CD4-positive, alpha-beta T cell treated with Interleukin-4 for 1 hour (primary cell): ENCODE data around the gene AK5.
"Not testable (repeated sequence)": the region's sequence is repeated elsewhere in the genome, so short reads cannot be mapped to it uniquely, and the experiment has no call there.

Experiments used
- DNase-seq, 2 donors: peaks; one replicate each; pipeline ENCODE4 v3.0.0-alpha.2; 2020 to 2022

The AK5 gene

DNA sequence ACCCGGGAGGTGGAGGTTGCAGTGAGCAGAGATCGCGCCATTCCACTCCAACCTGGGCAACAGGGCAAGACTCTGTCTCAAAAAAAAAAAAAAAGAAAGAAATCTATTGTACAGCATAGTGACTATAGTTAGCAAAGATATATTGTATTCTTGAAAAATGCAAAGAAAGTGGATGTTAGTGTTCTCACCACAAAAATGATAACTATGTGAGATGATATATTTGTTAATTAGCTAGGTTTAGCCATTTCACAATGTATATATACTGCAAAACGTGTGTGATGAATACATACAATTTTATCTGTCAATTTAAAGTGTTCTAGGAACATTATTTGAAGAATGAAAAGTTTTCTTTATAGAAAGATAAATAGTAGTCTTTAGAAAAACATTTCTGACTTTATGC is 179.9 kb downstream of the AK5 start:
- no peak for DNase-seq

DNA sequence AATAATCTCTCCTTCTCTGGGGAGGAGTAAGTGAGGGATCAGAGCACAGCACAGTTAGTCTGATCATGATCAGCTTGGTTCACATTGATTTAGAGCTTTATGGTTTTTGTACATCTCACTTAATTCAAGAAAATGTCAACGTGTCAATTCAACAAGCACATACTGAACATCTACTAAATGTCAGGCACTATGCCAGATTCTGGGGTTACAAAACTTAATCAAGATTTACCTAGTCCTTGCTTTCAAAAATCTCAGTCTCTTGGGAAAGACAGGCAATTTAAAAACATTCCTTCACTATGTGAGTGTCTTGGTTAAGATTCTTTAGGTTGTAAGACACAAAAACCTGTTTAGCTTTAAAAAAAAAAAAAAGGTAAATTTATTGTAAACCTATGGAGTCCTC is 181.4 kb downstream of the AK5 start:
- no peak for DNase-seq

DNA sequence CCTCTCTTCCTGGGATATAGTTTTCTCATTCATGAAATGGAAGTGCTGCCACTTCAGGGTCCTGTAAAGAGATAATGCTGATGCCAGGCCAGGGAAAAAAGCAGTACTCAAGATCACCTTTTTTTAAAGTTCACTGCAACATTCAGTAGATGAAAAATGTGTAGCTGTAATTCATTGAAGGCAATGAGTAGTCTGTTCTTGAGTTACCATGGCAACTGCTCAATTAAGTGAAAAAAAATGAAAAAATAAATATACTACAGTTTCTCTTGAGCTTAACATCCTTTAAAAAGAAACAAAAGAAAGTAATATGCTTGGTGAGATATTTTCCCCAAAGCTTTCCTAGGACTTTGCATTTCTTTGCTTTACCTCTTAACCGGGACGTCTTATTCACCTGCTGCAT is 183.3 kb downstream of the AK5 start:
- no peak for DNase-seq

DNA sequence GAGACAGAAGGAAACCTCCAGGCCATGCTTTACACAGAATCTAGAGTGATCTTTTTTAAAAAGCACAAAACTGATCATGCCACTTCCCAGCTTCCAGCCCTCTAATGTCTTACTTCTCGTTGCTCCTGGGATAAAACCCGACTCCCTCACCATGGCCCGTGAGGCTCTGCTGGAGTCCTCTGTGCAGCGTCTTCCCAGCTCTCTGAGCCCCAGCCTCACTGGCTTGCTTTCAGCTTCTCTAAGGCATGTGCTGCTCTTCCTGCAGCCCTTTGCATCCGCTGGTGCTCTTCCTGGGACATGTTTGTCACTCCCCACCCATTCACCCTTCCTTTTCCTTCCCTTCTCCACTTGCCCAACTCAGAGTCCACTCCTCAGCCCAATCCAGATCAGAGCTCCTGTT is 184.1 kb downstream of the AK5 start:
- no peak for DNase-seq

DNA sequence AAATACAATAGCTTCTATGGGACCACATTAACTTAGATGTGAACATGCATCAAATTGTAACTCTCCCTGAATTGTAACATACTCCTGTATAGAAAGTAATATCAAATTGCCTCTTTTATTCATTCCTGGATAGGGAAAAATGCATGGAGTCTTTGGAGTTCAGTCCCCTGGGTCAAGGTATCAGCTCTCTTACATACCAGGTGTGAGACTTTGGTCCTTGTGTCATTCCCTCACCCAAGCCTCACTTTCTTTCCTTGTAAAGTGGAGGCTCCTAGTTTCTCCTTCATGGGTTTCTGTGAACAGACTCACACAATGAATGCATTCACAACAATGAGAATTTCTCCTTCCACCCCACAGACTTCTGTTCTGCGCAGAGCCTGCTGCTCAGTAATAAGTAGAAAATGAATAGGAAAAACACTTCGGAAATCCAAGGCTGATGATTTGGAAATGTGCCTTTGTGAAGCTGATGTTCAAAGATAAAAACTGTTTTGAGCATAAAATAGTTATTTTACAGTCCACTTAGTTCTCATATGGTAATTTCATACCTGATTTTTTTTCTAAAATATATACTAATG is 185.3 kb downstream of the AK5 start:
- no peak for DNase-seq

DNA sequence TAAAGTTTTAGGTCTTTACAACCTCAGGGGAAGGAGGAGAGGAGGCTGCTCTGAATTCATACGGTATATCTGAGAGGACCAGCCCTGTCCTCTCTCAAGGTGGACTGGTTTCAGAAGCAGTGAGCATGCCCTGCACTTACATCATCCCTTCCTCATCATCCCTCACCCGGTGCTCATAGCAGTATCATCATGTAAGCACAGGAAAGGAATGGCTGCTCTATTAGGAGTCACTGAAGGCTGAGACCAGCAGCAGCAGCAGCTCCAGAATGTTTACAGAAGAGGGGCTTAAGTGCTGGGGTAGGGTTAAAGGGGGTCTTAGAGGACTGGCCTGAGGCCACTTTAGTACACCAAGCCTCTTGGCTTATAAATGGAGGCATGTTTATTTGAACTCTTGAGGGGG is 185.9 kb downstream of the AK5 start:
- no peak for DNase-seq

DNA sequence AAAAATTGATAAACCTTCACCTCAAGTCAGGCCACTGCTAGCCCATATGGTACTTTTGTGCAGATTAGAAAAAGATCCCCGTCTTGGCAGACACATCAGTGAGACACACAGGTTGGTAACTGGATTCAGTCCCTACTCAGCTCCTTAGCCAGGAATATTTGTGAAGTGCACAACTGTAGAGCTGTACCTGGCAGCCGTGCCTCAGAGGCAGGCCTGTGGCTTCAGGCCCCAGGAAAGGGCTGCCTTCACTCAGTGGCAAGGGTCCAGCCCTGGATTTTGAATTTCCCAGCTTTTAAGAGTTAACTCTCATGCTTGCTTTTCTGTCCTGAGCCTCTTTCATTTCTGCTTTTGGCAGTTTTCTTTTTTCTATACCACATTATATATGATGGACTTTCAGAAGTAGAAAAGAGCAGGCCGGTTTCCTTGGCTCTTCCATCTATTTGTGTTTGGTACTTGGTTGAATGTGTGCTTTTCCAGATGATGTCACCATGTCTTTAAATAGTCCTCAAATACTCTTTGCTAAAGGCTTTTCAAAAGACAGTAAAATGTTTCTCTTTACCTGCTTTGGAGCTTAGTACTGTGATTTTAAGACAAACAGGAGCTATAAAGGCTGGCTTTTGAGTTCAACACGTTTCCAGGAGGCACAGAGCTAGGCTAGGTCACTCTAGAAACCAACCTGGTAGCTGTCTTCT is 186.6 kb downstream of the AK5 start:
- DNase-seq: no peak

DNA sequence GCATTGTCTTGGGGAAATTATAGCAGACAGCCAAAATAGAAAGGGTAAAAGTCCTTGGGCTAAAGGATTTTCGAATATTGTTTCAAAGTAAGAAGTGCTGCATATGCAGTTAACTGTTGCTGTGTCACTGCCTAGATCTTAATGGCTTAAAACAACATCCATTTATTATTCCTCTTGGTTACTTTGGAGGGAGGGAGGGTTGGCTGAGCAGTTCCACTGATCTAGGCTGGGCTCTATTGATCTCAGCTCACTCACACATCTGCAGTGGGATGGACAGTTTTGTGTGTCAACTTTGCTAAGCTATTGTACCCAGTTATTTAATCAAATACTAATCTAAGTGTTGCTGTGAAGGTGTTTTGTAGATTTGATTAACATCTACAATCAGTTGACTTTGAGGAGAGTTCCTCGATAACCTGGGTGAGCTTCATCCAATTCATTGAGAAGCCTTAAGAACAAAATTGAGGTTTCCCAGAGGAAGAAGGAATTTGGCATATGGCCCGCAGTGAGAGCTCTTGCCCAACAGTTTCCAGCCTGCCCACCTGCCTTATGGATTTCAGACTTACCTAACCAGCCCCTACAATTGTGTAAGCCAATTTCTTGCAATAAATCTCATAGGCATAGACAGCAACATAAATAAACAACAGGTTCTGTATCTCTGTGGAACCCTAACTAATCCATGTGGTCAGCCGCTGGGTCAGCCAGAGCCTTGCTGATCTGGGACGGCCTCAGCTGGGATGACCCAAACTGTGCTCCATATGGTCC is 187.3 kb downstream of the AK5 start:
- DNase-seq: no peak

DNA sequence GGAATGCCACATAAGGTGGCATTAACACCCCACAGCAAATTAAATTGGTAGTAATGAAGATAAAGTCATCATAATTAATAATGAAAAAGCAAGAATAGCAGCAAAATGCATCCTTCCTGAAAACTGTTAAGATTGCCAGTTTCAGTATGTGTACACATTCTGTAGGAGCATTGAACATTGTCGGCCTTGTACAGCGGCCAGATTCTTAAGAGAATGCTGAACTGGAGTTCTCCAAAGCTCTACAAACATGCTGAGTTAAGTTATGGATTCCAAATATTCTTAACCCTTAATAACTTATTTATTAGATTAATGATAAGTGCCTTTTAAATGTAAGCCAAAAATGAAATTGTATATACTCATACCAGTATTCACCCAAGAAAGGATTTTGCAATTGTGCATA is 189.9 kb downstream of the AK5 start:
- DNase-seq: no peak

DNA sequence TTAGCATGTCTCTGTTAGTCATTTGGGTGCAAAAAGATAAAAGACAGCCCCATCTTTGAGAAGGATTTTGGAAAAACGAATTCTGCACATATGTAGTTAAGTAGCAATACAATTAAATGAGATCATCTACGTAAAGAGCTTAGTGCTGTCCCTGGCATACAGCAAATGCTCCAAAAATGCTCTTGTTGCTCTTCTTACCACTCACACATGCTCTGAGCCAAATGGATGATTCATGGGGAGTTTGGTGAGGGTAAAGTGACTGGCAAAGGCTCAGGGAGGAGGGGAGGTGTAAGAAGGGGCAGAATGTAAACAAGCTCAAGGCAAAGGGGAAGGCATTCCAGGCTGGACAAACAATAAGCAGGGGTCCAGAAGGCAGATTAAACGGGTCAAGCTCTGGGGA is 191.9 kb downstream of the AK5 start:
- DNase-seq: no peak

DNA sequence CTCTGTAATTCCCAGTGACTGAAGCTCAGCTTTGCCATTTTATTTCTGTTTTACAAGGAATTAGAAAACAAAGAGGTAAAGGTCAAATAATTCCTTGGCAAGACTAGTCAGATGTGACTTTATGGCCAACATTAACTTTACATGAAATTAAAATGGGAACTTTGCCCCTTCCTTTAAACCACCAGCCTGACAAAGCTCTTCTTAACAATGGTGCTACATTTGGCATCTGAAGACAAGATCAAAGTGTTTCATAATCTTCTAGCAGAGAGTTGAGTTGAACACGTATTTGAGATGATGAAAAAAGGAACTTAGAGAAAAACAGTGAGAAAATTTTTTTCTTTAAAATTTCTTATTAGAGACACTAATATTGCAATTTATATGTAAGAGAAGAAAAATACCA is 193.8 kb downstream of the AK5 start:
- DNase-seq: no peak

DNA sequence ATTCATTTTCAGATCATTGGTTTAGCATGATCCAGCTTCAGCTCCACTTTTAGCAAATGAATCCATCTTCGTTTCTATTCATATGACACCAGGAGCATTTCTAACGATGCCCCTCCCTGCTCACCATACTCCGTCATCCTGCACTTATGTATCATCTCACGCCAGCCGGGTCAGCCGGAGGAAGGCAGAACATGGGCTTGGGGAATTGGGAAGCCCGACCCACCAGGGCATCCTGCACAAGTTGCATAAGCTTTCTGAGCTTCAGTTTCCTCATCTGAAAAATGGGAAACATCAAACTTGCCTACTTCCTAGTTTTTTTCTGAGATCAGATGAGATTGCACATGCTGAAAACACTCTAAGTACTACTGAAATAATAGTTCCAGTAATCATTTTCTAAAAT is 194.7 kb downstream of the AK5 start:
- DNase-seq: peak in 1 of 2 donors; percentile 47

DNA sequence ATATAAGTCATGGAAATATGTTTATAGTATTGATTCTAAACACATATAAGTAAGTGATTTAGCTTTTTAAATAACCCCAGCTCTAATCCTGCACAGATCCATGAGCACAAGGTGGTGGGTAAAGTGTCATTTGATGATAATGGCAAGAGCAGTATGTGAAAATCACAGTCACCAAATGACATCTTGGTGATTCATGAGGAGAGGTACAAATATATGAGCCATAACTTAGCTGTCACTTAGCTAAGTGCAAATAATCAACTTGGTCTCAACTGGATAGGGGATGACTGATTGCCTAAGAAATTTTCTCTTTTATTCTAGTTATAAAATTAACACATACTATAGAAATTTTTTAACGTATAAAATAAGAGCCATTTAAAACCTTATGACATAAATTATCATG is 202.5 kb downstream of the AK5 start:
- DNase-seq: no peak

DNA sequence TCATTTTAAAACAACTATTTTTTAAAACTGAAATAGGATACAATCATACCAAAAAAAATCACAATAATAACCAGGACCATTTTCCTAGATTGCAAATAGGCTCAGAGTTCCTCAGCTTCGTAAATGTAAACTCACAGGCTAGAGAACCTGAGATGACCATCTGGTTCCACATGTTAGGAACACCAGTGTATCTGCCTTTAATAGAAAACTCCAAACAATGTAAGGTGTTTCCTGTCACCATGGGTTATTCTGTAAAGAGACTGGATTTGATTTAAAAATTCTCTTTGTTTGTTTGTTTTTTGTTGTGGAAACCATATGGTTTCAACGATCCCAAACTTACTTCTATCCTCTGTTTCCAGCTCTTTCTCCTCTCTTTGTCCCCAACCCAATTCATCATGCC is 203.1 kb downstream of the AK5 start:
- no peak for DNase-seq

DNA sequence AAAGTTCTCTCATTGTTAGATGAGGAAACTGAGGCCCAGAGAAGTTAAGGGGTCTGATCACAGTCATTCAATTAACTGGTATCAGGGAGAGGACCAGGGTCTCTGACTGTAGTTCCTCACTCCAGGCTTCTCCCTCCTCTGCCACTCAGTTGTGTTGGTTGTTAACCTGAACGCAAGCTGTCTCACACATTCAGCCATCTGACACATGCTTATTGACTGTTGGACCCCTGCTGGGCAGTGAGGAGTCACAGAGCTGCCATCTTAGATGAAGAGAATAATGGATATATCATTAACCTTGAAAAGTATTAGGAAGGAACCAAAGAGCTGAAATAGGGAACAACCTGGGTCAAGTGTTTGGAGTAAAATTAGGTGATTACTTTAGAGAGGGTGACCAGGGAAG is 205.8 kb downstream of the AK5 start:
- no peak for DNase-seq

DNA sequence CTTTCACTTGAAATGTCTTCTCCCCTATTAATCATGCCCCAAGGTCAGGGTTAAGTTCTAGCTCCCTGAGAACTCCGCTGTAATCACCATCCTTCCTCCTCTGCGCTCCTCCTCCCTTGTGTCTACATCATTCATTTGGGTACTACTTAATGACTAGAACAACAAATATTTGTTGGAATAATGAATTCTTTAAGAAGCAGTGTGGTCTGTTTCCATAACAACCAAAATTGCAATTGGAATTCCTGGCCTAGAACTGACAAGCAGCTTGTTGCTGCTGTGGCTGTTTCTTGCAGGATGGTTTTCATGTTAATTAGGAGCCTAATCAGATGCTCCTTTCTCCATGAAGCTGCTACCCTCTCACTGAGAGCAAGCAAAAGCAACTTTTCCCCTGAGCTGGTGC is 208.1 kb downstream of the AK5 start:
- no peak for DNase-seq

DNA sequence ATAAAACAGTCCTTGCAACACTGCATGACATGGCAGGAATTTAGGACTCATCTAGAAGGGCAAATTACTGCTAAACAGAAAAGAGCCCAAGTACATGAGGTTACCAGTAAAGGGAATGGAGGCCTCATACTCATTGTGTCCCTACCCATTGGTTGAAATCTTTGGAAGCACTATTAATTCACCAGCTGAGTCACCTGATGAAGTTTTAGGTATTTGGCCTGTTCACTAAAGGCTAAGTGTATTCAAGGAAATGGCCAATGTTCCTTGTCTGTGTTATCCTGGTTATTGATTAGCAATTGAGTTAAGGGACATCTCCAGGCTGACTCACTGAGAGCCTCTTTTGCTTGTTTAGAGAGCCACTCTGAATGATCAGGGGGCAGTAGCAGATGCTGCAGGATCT is 212.2 kb downstream of the AK5 start:
- no peak for DNase-seq

DNA sequence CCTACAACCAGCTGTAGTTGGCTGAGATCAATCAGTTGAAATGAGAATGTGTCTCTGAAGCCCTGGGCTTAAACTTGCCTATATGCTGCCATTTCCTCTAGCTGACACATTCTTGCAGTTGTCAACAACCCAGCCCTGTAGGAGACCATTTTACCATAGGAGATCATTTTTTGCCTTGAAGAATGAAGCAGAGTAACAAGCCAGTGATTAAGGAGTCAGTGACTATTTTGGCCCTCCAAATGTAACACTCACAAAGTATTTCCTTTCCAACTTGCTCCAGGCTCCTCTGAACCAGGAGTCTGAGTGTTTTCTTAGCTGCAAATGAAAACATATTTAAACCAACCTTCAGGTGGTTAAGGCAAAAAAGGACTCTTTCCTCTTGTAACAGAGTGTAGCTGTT is 217.1 kb downstream of the AK5 start:
- no peak for DNase-seq

DNA sequence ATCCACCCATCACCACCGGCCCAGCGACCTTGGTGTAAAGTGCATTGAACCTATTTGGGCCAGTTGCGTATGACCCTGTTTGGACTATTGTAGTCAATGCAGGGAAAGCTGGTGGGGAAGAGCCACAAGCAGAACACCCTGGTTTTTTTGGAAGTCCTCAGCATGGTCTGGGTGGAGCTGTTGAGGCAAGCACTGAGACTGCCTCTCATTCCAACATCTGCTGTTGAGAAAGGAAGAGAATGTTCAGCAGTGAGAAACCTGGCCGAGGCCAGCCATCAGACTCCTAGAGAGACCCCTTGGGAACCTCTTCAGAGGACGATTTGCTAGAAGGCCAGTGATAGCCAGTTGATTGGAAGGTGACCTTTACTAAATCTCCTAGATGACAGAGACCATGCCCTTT is 217.6 kb downstream of the AK5 start:
- no peak for DNase-seq

DNA sequence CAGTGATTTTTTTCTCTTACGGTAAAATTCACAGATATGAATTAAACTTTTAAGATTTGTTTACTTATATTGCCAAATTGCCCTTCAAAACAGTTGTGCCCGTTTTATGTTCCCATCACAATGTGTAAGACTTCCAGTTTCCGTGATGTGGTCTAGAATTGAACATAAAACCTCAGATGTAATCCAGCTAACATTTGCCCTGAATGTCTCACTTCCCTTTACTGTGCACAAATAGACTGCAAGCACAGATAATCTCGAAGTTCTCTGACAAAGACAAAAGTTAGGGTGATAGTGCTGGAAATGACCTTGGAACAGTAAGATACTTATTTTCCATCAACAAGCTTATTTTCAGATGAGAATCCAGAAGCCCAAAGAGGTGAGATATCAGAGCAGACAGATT is 223.2 kb downstream of the AK5 start:
- DNase-seq: no peak

DNA sequence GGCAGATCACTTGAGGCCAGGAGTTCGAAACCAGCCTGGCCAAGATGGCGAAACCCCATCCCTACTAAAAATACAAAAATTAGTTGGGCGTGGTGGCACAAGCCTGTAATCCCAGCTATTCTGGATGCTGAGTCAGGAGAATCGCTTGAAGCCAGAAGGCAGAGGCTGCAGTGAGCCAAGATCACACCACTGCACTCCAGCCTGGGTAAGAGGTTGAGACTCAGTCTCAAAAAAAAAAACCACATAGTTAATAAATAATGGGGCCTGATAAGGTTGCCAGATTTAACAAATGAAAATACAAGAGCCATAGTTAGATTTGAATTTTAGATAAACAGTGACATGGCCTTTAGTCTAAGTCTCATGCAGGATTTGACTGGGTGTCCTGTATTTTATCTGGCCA is 225.0 kb downstream of the AK5 start:
- no peak for DNase-seq

DNA sequence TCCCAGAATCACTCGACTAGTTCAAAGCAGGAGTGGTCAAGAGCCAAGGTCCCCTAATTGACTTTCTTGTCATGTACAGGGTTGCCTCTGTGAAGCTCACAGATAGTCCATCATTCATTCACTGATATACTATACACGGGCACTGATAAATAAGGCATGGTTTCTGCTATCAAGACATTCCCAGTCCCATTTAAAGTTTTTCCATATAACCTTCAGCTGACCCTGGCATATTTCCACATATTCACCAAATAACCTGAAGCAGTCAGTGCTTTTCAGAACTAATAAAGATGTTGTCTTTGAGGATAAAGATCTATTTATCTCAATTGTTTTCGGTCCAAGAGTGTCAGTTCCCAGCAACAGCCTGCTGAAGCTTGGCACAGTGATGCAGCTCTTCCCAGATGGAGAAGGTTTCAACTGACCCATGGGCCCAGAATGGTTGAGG is 227.3 kb downstream of the AK5 start:
- DNase-seq: no peak

DNA sequence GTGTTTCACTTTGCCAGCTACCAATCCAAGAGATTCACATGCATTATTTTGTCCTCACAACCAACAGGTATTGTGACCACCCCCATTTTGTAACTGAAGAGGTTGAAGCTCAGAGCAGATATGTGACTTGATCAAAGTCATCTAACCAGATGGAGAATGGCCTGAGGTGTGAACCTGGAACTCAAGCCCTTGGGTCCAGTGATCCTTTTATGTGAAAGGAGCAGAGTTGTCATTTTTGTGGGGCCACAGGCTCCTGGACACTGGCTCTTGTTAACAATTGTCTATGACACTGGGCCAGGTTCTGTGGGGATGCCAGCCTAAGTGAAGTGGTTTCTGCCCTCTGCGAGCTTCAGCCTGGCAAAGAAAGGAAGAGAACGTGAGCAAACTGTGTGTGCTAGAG is 228.1 kb downstream of the AK5 start:
- DNase-seq: no peak

DNA sequence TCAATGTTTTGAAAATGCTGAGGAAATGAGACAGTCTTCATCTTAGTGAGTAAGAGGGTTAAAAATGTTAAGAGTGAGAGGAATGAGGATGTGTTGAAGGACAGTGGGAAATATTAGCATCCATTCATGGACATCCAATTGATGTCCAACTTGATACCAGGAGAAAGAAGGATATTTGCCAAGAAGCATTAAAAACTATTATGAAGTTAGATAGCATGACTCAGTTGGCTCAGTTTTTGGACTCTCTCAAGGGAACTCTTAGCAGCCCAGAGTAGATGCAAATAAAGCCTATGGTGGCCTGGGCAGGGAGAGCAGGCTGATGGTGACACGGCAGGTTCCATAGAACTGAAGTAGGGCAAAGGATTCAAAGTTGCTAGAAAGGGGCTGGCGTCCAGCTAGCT is 229.6 kb downstream of the AK5 start:
- no peak for DNase-seq

DNA sequence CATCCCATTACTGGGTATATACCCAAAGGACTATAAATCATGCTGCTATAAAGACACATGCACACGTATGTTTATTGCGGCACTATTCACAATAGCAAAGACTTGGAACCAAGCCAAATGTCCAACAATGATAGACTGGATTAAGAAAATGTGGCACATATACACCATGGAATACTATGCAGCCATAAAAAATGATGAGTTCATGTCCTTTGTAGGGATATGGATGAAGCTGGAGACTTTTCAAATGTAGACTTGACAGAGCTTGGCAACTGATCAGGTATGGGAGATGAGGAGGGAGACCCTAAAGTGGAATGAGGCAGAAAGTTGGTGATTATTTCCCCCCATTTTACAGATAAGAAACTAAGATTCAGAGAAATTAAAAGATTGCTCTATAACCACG is 230.8 kb downstream of the AK5 start:
- DNase-seq: not testable (repeated sequence)
